H1 (cell line): ENCODE results near the gene GRAP. TPM values are rescaled to one million over a fixed set of nuclear protein-coding genes. Genes with fewer than 3 reads are reported as not detected.

Experiments
- CTCF ChIA-PET: fragments of 300-600 bp; sonication (Branson Sonifier 250); formaldehyde crosslinking; loops from one replicate; lab custom pipeline; 2021; ENCODE audit not compliant: partially characterized antibody; lab: Charles Lee
- POLR2A ChIA-PET: fragments of 300-600 bp; sonication (Branson Sonifier 250); formaldehyde crosslinking; loops from one replicate; lab custom pipeline; 2021; ENCODE audit warnings: inconsistent platforms; ENCODE audit not compliant: partially characterized antibody; lab: Charles Lee
- DNase-seq, 2 experiments: peaks; one replicate each; pipeline versions ENCODE4 v3.0.0 to v3.0.0-alpha.2; 2010 to 2022; ENCODE audit warnings: low spot score in 2 of 2, low read depth in 1 of 2, mixed read lengths in 1 of 2
- FAIRE-seq: peaks from 2 replicates; lab custom pipeline; 2011; peaks lifted over from hg19 to GRCh38; lab: Jason Lieb, UNC
- H2AFZ ChIP-seq: 2 replicates; pipeline ENCODE4 v1.8.1; 2012; ENCODE audit warnings: low read length, inconsistent platforms
- H2AK5ac ChIP-seq: 2 replicates; pipeline ENCODE4 v1.6.1; 2013; ENCODE audit warnings: low read depth, low read length
- H2BK120ac ChIP-seq: replicated peaks from 2 replicates; pipeline ENCODE3; 2013; ENCODE audit warnings: low read depth, low read length, inconsistent platforms
- H2BK12ac ChIP-seq: 2 replicates; pipeline ENCODE4 v1.6.1; 2013; ENCODE audit warnings: low read depth, low read length
- H2BK15ac ChIP-seq: 2 replicates; pipeline ENCODE4 v1.6.1; 2013; ENCODE audit warnings: low read length
- H2BK20ac ChIP-seq: 2 replicates; pipeline ENCODE4 v1.6.1; 2013; ENCODE audit warnings: low read length
- H2BK5ac ChIP-seq: 2 replicates; pipeline ENCODE4 v1.6.1; 2013; ENCODE audit warnings: low read depth, low read length
- H3K14ac ChIP-seq: 2 replicates; pipeline ENCODE4 v1.6.1; 2013; ENCODE audit warnings: inconsistent platforms; ENCODE audit not compliant: insufficient read length
- H3K18ac ChIP-seq: 2 replicates; pipeline ENCODE4 v1.6.1; 2013; ENCODE audit warnings: low read length; ENCODE audit errors: extremely low read depth
- H3K23ac ChIP-seq: 2 replicates; pipeline ENCODE4 v1.6.1; 2013; ENCODE audit warnings: inconsistent platforms; ENCODE audit not compliant: insufficient read length
- H3K23me2 ChIP-seq: 2 replicates; pipeline ENCODE4 v1.6.1; 2013; ENCODE audit warnings: low read depth, low read length
- H3K27ac ChIP-seq: 2 replicates; pipeline ENCODE4 v1.6.1; 2011; ENCODE audit warnings: low read depth, low read length, inconsistent platforms
- H3K27me3 ChIP-seq, 4 experiments: replicated peaks in 1 of 4; 1 replicate in 1 of 4; 2 replicates in 3 of 4; pipeline versions ENCODE4 v1.6.1 to v1.8.1; 2011 to 2013; ENCODE audit warnings: low read length in 3 of 4, mild to moderate bottlenecking in 3 of 4, inconsistent platforms in 2 of 4, mixed read lengths in 2 of 4, moderate library complexity in 1 of 4; ENCODE audit not compliant: control insufficient read depth in 3 of 4, insufficient read depth in 3 of 4; ENCODE audit errors: extremely low read depth in 1 of 4
- H3K36me3 ChIP-seq, 4 experiments: 2 replicates each; pipeline versions ENCODE4 v1.6.1 to v1.8.1; 2011 to 2013; ENCODE audit warnings: mild to moderate bottlenecking in 4 of 4, low read length in 3 of 4, moderate library complexity in 2 of 4, control low read depth in 1 of 4, inconsistent platforms in 1 of 4; ENCODE audit not compliant: insufficient read depth in 4 of 4, control insufficient read depth in 2 of 4
- H3K4ac ChIP-seq: replicated peaks from 2 replicates; pipeline ENCODE3; 2013; ENCODE audit warnings: low read length, low read depth, mixed read lengths, inconsistent platforms; ENCODE audit not compliant: insufficient read length
- H3K4me1 ChIP-seq, 4 experiments: replicated peaks in 1 of 4; 1 replicate in 1 of 4; 2 replicates in 3 of 4; pipeline versions ENCODE4 v1.6.1 to v1.8.1; 2011 to 2013; ENCODE audit warnings: low read length in 3 of 4, inconsistent platforms in 2 of 4, mixed read lengths in 1 of 4; ENCODE audit not compliant: insufficient read depth in 4 of 4, control insufficient read depth in 3 of 4
- H3K4me2 ChIP-seq, 2 experiments: 2 replicates each; pipeline versions ENCODE4 v1.6.1 to v1.8.1; 2011 to 2013; ENCODE audit warnings: low read depth in 2 of 2, low read length in 2 of 2, control low read depth in 1 of 2, inconsistent platforms in 1 of 2, mild to moderate bottlenecking in 1 of 2; ENCODE audit not compliant: insufficient read depth in 1 of 2
- H3K4me3 ChIP-seq, 4 experiments: fragments of 200-600, 300-600 bp in 1 of 4; sonication (generic), shearing (Covaris generic), sonication (Bioruptor Twin) in 1 of 4; 2 replicates each; pipeline versions ENCODE4 v1.5.1 to v1.8.1; 2011 to 2016; ENCODE audit warnings: low read length in 4 of 4, low read depth in 3 of 4, control low read depth in 2 of 4, inconsistent platforms in 2 of 4, mild to moderate bottlenecking in 2 of 4, mixed read lengths in 1 of 4, moderate library complexity in 1 of 4; ENCODE audit not compliant: insufficient read depth in 2 of 4; ENCODE audit errors: extremely low read depth in 1 of 4
- H3K56ac ChIP-seq: replicated peaks from 2 replicates; pipeline ENCODE3; 2013; ENCODE audit warnings: low read depth, mild to moderate bottlenecking, mixed read lengths, low read length, inconsistent platforms; ENCODE audit not compliant: insufficient read length
- H3K79me1 ChIP-seq: 2 replicates; pipeline ENCODE4 v1.6.1; 2013; ENCODE audit warnings: low read depth, low read length, control low read depth
- H3K79me2 ChIP-seq, 2 experiments: 2 replicates each; pipeline versions ENCODE4 v1.6.1 to v1.8.1; 2012 to 2013; ENCODE audit warnings: low read length in 2 of 2, mild to moderate bottlenecking in 2 of 2, inconsistent platforms in 1 of 2; ENCODE audit not compliant: insufficient read depth in 2 of 2, control insufficient read depth in 1 of 2
- H3K9ac ChIP-seq, 4 experiments: replicated peaks in 1 of 4; 1 replicate in 1 of 4; 2 replicates in 3 of 4; pipeline versions ENCODE4 v1.6.1 to v1.8.1; 2011 to 2013; ENCODE audit warnings: low read depth in 3 of 4, low read length in 3 of 4, control low read depth in 2 of 4, mild to moderate bottlenecking in 2 of 4, moderate library complexity in 2 of 4, inconsistent platforms in 1 of 4; ENCODE audit errors: extremely low read depth in 1 of 4
- H3K9me3 ChIP-seq, 2 experiments: 2 replicates each; pipeline versions ENCODE4 v1.6.1 to v1.8.1; 2012 to 2013; ENCODE audit warnings: mild to moderate bottlenecking in 2 of 2, moderate library complexity in 2 of 2, control low read depth in 1 of 2, inconsistent platforms in 1 of 2, low read depth in 1 of 2, low read length in 1 of 2, mixed read lengths in 1 of 2; ENCODE audit not compliant: insufficient read depth in 2 of 2
- H4K20me1 ChIP-seq, 2 experiments: replicated peaks in 1 of 2; 2 replicates each; pipeline versions ENCODE3 to v1.8.1; 2011 to 2013; ENCODE audit warnings: inconsistent platforms in 2 of 2, low read length in 2 of 2, mild to moderate bottlenecking in 1 of 2; ENCODE audit not compliant: insufficient read depth in 2 of 2, control insufficient read depth in 1 of 2
- H4K5ac ChIP-seq: 2 replicates; pipeline ENCODE4 v1.6.1; 2013; ENCODE audit warnings: low read length, low read depth, mixed read lengths, inconsistent platforms; ENCODE audit not compliant: insufficient read length
- H4K8ac ChIP-seq: 2 replicates; pipeline ENCODE4 v1.8.0; 2013; ENCODE audit warnings: mild to moderate bottlenecking, moderate library complexity, low read length, inconsistent platforms; ENCODE audit not compliant: insufficient read depth; ENCODE audit errors: extremely low read depth
- H4K91ac ChIP-seq: replicated peaks from 2 replicates; pipeline ENCODE3; 2013; ENCODE audit warnings: low read length, mixed read lengths, inconsistent platforms; ENCODE audit not compliant: insufficient read length
- CBX8 ChIP-seq: fragments of 300-800, 300-1000 bp; sonication (generic); IDR thresholded peaks from 2 replicates; pipeline ENCODE4 v1.7.1; 2016; ENCODE audit warnings: low read depth, low read length, borderline replicate concordance
- NRF1 ChIP-seq: IDR thresholded peaks from 2 replicates; pipeline ENCODE4 v1.6.1; 2011; ENCODE audit warnings: mild to moderate bottlenecking, low read depth, low read length, improper control_type of control experiment
- PHF8 ChIP-seq: fragments of 200-600 bp; sonication (generic); conservative IDR thresholded peaks from 2 replicates; pipeline ENCODE4 v1.7.1; 2012; ENCODE audit warnings: low read depth, mild to moderate bottlenecking, inconsistent platforms, low read length, moderate library complexity
- POLR2AphosphoS5 ChIP-seq: IDR thresholded peaks from 2 replicates; pipeline ENCODE4 v1.6.1; 2011; ENCODE audit warnings: low read depth, low read length
- SIRT6 ChIP-seq: IDR thresholded peaks from one replicate; pipeline ENCODE4 v1.7.1; 2012; ENCODE audit warnings: low read length, inconsistent platforms
- WGBS, 2 experiments: shearing (Covaris generic) in 1 of 2; methylation state at CpG; one replicate each; pipeline versions ENCODE4 v1.1.6 to v1.1.7; 2013 to 2015; ENCODE audit warnings: low lambda C conversion rate in 2 of 2, mixed read lengths in 2 of 2, inconsistent platforms in 1 of 2, low coverage in 1 of 2, missing lambda C conversion rate in 1 of 2; ENCODE audit not compliant: insufficient replicate concordance in 2 of 2, insufficient coverage in 1 of 2, insufficient read length in 1 of 2; ENCODE audit errors: extremely low coverage in 1 of 2, missing lambda C conversion rate in 1 of 2; 5-methylcytosine and 5-hydroxymethylcytosine counted together
- polyA plus RNA-seq, 7 experiments: library from polyadenylated mRNA; depleted of rRNA in 3 of 7; stranded (reverse) in 5 of 7; unstranded in 2 of 7; fragments of >200 nt in 5 of 7; fragments of 200-250 nt in 2 of 7; gene quantifications; 1 replicate in 5 of 7; 2 replicates in 1 of 7; 4 replicates in 1 of 7; pipeline versions ENCODE4 v1.2.1 to v1.2.3, GENCODE V29; 2011 to 2013; ENCODE audit warnings: missing spikeins in 2 of 7, mixed read lengths in 2 of 7
- total RNA-seq: library from RNA; stranded (reverse); fragmentation: NEBNext Ultra II Directional; extraction: Animal tissue kit (Norgen Biotek cat#: 25700); gene quantifications from 2 replicates; pipeline ENCODE4 v1.2.1, GENCODE V29; 2021

GRAP gene
- total and polyA plus RNA-seq, 2 of the 8 experiments (the other 6 are each of a cell fraction or from before 2014, with no cell fraction given), result 0.18 to 0.24 TPM

GRCh38 chr17:19013226-19013625 is 33.5 kb downstream of the GRAP start:
- no peak for TF ChIP-seq POLR2AphosphoS5
- TF ChIP-seq CBX8, result no peak
- no peak for TF ChIP-seq NRF1
- no peak for TF ChIP-seq PHF8
- no peak for TF ChIP-seq SIRT6
- Histone ChIP-seq H3K4ac (no peak overlapping the region), H4K20me1 (no peaks in the 10 kb centered on the region), H4K5ac (no peak overlapping the region), H4K8ac (no peak overlapping the region), H3K4me3 (no peak overlapping the region), H2AK5ac (no peak overlapping the region), H2AFZ (no peak overlapping the region), H4K91ac (no peak overlapping the region), H3K36me3 (no peaks in the 10 kb centered on the region), H3K79me2 (no peaks in the 10 kb centered on the region), H3K14ac (no peak overlapping the region), H2BK5ac (no peak overlapping the region), H3K79me1 (no peaks in the 10 kb centered on the region), H2BK12ac (no peak overlapping the region), H3K23ac (no peak overlapping the region), H3K56ac (no peak overlapping the region), H2BK20ac (no peak overlapping the region), H2BK15ac (no peak overlapping the region), H3K4me2 (no peak overlapping the region), H3K27me3 (no peaks in the 10 kb centered on the region; a peak in 1 of 7 replicates), H3K18ac (no peak overlapping the region), H3K9me3 (no peaks in the 10 kb centered on the region), H3K9ac (no peak overlapping the region), H3K4me1 (peaks cover 0 to 3% (median 2%) of the 10 kb centered on the region in 4 experiments; a peak in 3 of 7 replicates), H3K27ac (no peak overlapping the region), H3K23me2 (no peaks in the 10 kb centered on the region), H2BK120ac (no peak overlapping the region)
- POLR2A ChIA-PET, result interaction anchor here (1.2 to 1.4 kb wide), 2 partner anchors 9 to 10 kb away, joined by 3 read pairs; partner anchors contain the start of gene FAM83G
- WGBS, 2 experiments, result 97% methylated on average over 12 of the region's 12 CpGs; no CpG with 5 or more reads in 1 of the 2 experiments
- CTCF ChIA-PET, result interaction anchor here (1.2 to 1.3 kb wide), 3 partner anchors 10 to 52 kb away, joined by 3 to 4 read pairs (median 4); no protein-coding TSS in a partner anchor
- FAIRE-seq, result no peak
- no peak for DNase-seq
